HCT116 (cell line): Measurements from ENCODE around the gene EARS2. TPM values are rescaled to one million over a fixed set of nuclear protein-coding genes. Genes with fewer than 3 reads are reported as not detected.

Experiments used
- ATAC-seq: fragments of 200-7000 bp; cut with Tn5 transposase; 2 replicates; pipeline ENCODE4 v1.9.1; 2020; ENCODE audit warnings: mild to moderate bottlenecking, moderate library complexity
- BruUV-seq: library from RNA; stranded (reverse); fragments of 400-500 nt; replicated peaks from 2 replicates; lab custom pipeline; 2021; lab: Mats Ljungman, UMichigan
- CTCF ChIA-PET: fragments of 300-600 bp; sonication (Branson Sonifier 250); formaldehyde crosslinking; loops from one replicate; lab custom pipeline; 2021; ENCODE audit warnings: antibody characterized with exemption; lab: Charles Lee
- POLR2A ChIA-PET: fragments of 300-600, 350-600 bp; sonication (Branson Sonifier 250); formaldehyde crosslinking; loops from one replicate; lab custom pipeline; 2021; ENCODE audit warnings: antibody characterized with exemption; lab: Charles Lee
- RAD21 ChIA-PET, 2 experiments: fragments of 300-600 bp; sonication (Branson Sonifier 250); formaldehyde crosslinking; loops; one replicate each; lab custom pipeline; 2023; ENCODE audit warnings: low total read pairs in 2 of 2; ENCODE audit not compliant: uncharacterized antibody in 2 of 2, unreplicated experiment in 2 of 2, low non-redundant PET in 1 of 2; lab: Charles Lee
- DNase-seq: peaks from one replicate; pipeline ENCODE4 v3.0.0-alpha.2; 2010; ENCODE audit warnings: low read depth, low spot score
- H2AFZ ChIP-seq: fragments of 200-600 bp; shearing (Covaris generic), sonication (generic); 2 replicates; pipeline ENCODE4 v1.6.1; 2017; ENCODE audit warnings: low read depth, mixed run types, mixed read lengths, antibody characterized with exemption, low read length; ENCODE audit not compliant: poor library complexity, severe bottlenecking
- H3K27ac ChIP-seq: 2 replicates; pipeline ENCODE4 v1.5.1; 2012; ENCODE audit warnings: low read depth, low read length
- H3K27me3 ChIP-seq: fragments of 200-600 bp; sonication (generic); 2 replicates; pipeline ENCODE4 v1.6.1; 2016; ENCODE audit warnings: mixed run types, low read length, mixed read lengths; ENCODE audit not compliant: insufficient read depth
- H3K36me3 ChIP-seq, 2 experiments: fragments of 200-500 bp in 1 of 2; fragments of 200-600 bp in 1 of 2; sonication (Bioruptor generic) in 1 of 2; sonication (generic) in 1 of 2; 2 replicates each; pipeline versions ENCODE4 v1.5.1 to v1.6.1; 2014 to 2016; ENCODE audit warnings: low read length in 2 of 2, inconsistent platforms in 1 of 2, mixed read lengths in 1 of 2, mixed run types in 1 of 2; ENCODE audit not compliant: insufficient read depth in 2 of 2, control insufficient read depth in 1 of 2
- H3K4me1 ChIP-seq, 2 experiments: fragments of 200-600 bp in 1 of 2; sonication (generic) in 1 of 2; 2 replicates each; pipeline versions ENCODE4 v1.5.1 to v1.6.1; 2012 to 2017; ENCODE audit warnings: low read length in 2 of 2, inconsistent platforms in 1 of 2, mild to moderate bottlenecking in 1 of 2, mixed read lengths in 1 of 2, mixed run types in 1 of 2, moderate library complexity in 1 of 2; ENCODE audit not compliant: insufficient read depth in 2 of 2, control insufficient read depth in 1 of 2
- H3K4me2 ChIP-seq: fragments of 200-600 bp; sonication (generic); 2 replicates; pipeline ENCODE4 v1.6.1; 2017; ENCODE audit warnings: mixed run types, low read length, mixed read lengths
- H3K4me3 ChIP-seq, 2 experiments: fragments of 200-600 bp in 1 of 2; sonication (generic) in 1 of 2; replicated peaks in 1 of 2; 2 replicates each; pipeline ENCODE4 v1.5.1; 2011 to 2016; ENCODE audit warnings: low read length in 2 of 2, control low read depth in 1 of 2, low read depth in 1 of 2, mild to moderate bottlenecking in 1 of 2, mixed read lengths in 1 of 2, mixed run types in 1 of 2
- H3K79me2 ChIP-seq: fragments of 200-600 bp; sonication (generic); 2 replicates; pipeline ENCODE4 v1.6.1; 2017; ENCODE audit warnings: mild to moderate bottlenecking, mixed run types, low read length, moderate library complexity, mixed read lengths; ENCODE audit not compliant: insufficient read depth
- H3K9ac ChIP-seq: fragments of 200-600 bp; sonication (generic); 2 replicates; pipeline ENCODE4 v1.6.1; 2016; ENCODE audit warnings: low read length, mixed read lengths
- H3K9me2 ChIP-seq: fragments of 200-600 bp; sonication (generic), shearing (Covaris generic); 2 replicates; pipeline ENCODE4 v1.6.1; 2017; ENCODE audit warnings: mixed run types, mild to moderate bottlenecking, moderate library complexity; ENCODE audit not compliant: insufficient read depth
- H3K9me3 ChIP-seq, 2 experiments: fragments of 200-500 bp in 1 of 2; fragments of 200-600 bp in 1 of 2; sonication (Bioruptor generic) in 1 of 2; sonication (generic) in 1 of 2; 2 replicates each; pipeline ENCODE4 v1.6.1; 2014 to 2017; ENCODE audit warnings: low read length in 2 of 2, mixed read lengths in 2 of 2, inconsistent platforms in 1 of 2, low read depth in 1 of 2, mild to moderate bottlenecking in 1 of 2, mixed run types in 1 of 2, moderate library complexity in 1 of 2; ENCODE audit not compliant: control insufficient read depth in 1 of 2, insufficient read depth in 1 of 2
- H4K20me1 ChIP-seq: fragments of 200-600 bp; sonication (generic), shearing (Covaris generic); 2 replicates; pipeline ENCODE4 v1.6.1; 2017; ENCODE audit warnings: mixed run types, mild to moderate bottlenecking, moderate library complexity; ENCODE audit not compliant: insufficient read depth
- CBX3 ChIP-seq: IDR thresholded peaks from 2 replicates; pipeline ENCODE4 v1.6.1; 2012; ENCODE audit warnings: low read depth
- CEBPB ChIP-seq: IDR thresholded peaks from 2 replicates; pipeline ENCODE4 v1.6.1; 2012; ENCODE audit warnings: low read depth
- CTCF ChIP-seq, 3 experiments: fragments of 200-600 bp in 1 of 3; sonication (generic) in 1 of 3; IDR thresholded peaks in 2 of 3; conservative IDR thresholded peaks in 1 of 3; 2 replicates each; pipeline ENCODE4 v1.5.1; 2012 to 2017; ENCODE audit warnings: low read depth in 2 of 3, low read length in 2 of 3, antibody characterized with exemption in 1 of 3, borderline replicate concordance in 1 of 3, control low read depth in 1 of 3, mild to moderate bottlenecking in 1 of 3, mixed read lengths in 1 of 3, mixed run types in 1 of 3, moderate library complexity in 1 of 3; ENCODE audit not compliant: insufficient read depth in 1 of 3
- EGR1 ChIP-seq: IDR thresholded peaks from 2 replicates; pipeline ENCODE4 v1.6.1; 2012; ENCODE audit warnings: low read depth
- EZH2 ChIP-seq: fragments of 200-600 bp; sonication (generic); IDR thresholded peaks from 2 replicates; pipeline ENCODE4 v1.6.1; 2017; ENCODE audit warnings: antibody characterized with exemption, mixed run types
- EZH2phosphoT487 ChIP-seq: fragments of 200-600 bp; IDR thresholded peaks from 2 replicates; pipeline ENCODE4 v1.6.1; 2018; ENCODE audit warnings: antibody characterized with exemption, borderline replicate concordance
- FOSL1 ChIP-seq: IDR thresholded peaks from 2 replicates; pipeline ENCODE4 v1.6.1; 2012; ENCODE audit warnings: low read depth
- POLR2A ChIP-seq: IDR thresholded peaks from 2 replicates; pipeline ENCODE4 v1.7.0; 2011; ENCODE audit warnings: borderline replicate concordance; ENCODE audit not compliant: insufficient read depth, insufficient read length; ENCODE audit errors: extremely low read depth
- POLR2AphosphoS5 ChIP-seq: IDR thresholded peaks from 2 replicates; pipeline ENCODE4 v1.6.1; 2011; ENCODE audit warnings: mild to moderate bottlenecking, low read depth, low read length, moderate library complexity
- REST ChIP-seq: IDR thresholded peaks from 2 replicates; pipeline ENCODE4 v1.6.1; 2012; ENCODE audit warnings: low read depth
- SIN3A ChIP-seq: IDR thresholded peaks from 2 replicates; pipeline ENCODE4 v1.6.1; 2012; ENCODE audit warnings: low read depth
- SRF ChIP-seq: IDR thresholded peaks from 2 replicates; pipeline ENCODE4 v1.6.1; 2012; ENCODE audit warnings: low read depth
- TCF7L2 ChIP-seq: IDR thresholded peaks from 2 replicates; pipeline ENCODE4 v1.7.0; 2011; ENCODE audit warnings: borderline replicate concordance, inconsistent platforms; ENCODE audit not compliant: insufficient read depth, insufficient read length; ENCODE audit errors: extremely low read depth
- YY1 ChIP-seq: IDR thresholded peaks from 2 replicates; pipeline ENCODE4 v1.6.1; 2011; ENCODE audit warnings: low read length, low read depth, moderate library complexity, mild to moderate bottlenecking; ENCODE audit not compliant: insufficient replicate concordance; ENCODE audit errors: extremely low read depth
- ZBTB33 ChIP-seq: IDR thresholded peaks from 2 replicates; pipeline ENCODE4 v1.6.1; 2011; ENCODE audit warnings: mild to moderate bottlenecking, low read length, moderate library complexity; ENCODE audit not compliant: insufficient replicate concordance; ENCODE audit errors: extremely low read depth
- ZFX ChIP-seq: fragments of 450-650 bp; IDR thresholded peaks from 2 replicates; pipeline ENCODE4 v1.6.1; 2017
- ZNF274 ChIP-seq: fragments of 200-500 bp; sonication (Bioruptor generic); IDR thresholded peaks from 2 replicates; pipeline ENCODE4 v1.6.1; 2014; ENCODE audit warnings: mild to moderate bottlenecking, low read depth, low read length, inconsistent platforms
- intact Hi-C: fragments of 100-400 bp; cut with micrococcal nuclease; formaldehyde crosslinking; loops from 2 replicates; pipeline ENCODE4 v1.10.0; 2022
- total RNA-seq: library from RNA; stranded (reverse); gene quantifications from one replicate; pipeline ENCODE4 v1.2.1, GENCODE V29; 2021; ENCODE audit not compliant: unreplicated experiment
- TF ChIP-seq, protein P1 (sequence below): IDR thresholded peaks from 2 replicates; pipeline ENCODE4 v1.6.1; 2012
- TF ChIP-seq, protein P2 (sequence below): IDR thresholded peaks from 2 replicates; pipeline ENCODE4 v1.6.1; 2012

The EARS2 gene
- total RNA-seq, 1 experiment from 2014 or later: 35.6 TPM

DNA sequence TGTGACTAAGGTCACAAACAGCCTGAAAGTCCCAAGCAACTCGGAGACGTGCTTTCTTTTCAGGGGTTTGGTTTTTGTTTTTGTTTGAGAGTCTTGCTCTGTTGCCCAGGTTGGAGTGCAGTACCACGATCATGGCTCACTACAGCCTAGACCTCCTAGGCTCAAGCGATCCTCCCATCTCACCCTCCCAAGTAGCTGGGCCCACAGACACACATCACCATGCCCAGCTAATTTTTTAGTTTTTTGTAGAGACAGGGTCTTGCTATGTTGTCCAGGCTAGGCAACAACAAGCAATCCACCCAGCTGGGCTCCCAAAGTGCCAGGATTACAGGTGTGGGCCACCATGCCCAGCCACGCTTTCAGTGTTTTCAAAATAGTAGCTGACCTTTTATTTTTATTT lies 27.1 kb downstream of the EARS2 start:
- Histone ChIP-seq H3K9ac (no peak overlapping the region), H3K27ac (no peak overlapping the region), H3K4me2 (no peak overlapping the region), H2AFZ (no peak overlapping the region), H3K79me2 (no peaks in the 10 kb centered on the region), H3K9me2 (no peaks in the 10 kb centered on the region), H3K4me1 (no peaks in the 10 kb centered on the region), H4K20me1 (no peaks in the 10 kb centered on the region), H3K27me3 (no peaks in the 10 kb centered on the region), H3K4me3 (no peak overlapping the region), H3K36me3 (peaks cover 42 to 43% of the 10 kb centered on the region in 2 experiments), H3K9me3 (no peaks in the 10 kb centered on the region)
- RAD21 ChIA-PET: no interaction called here
- intact Hi-C loops: loop anchor here (10.0 kb wide), 1 partner anchor 55 kb away; no protein-coding TSS in a partner anchor
- DNase-seq (no peak), ATAC-seq (no peak)
- CTCF ChIA-PET: no interaction called here
- BruUV-seq: no TSS peak
- no peak for TF ChIP-seq SIN3A
- no peak for TF ChIP-seq ZNF274
- TF ChIP-seq TCF7L2: no peak
- TF ChIP-seq CBX3: no peak
- TF ChIP-seq POLR2AphosphoS5: no peak
- no peak for TF ChIP-seq ZBTB33
- no peak for TF ChIP-seq ZFX
- TF ChIP-seq EZH2: no peak
- TF ChIP-seq, protein P1, sequence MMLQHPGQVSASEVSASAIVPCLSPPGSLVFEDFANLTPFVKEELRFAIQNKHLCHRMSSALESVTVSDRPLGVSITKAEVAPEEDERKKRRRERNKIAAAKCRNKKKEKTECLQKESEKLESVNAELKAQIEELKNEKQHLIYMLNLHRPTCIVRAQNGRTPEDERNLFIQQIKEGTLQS: no peak
- TF ChIP-seq POLR2A: no peak
- TF ChIP-seq, protein P2, sequence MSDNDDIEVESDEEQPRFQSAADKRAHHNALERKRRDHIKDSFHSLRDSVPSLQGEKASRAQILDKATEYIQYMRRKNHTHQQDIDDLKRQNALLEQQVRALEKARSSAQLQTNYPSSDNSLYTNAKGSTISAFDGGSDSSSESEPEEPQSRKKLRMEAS: no peak
- no peak for TF ChIP-seq EZH2phosphoT487
- no peak for TF ChIP-seq REST
- no peak for TF ChIP-seq FOSL1
- TF ChIP-seq CTCF (IDR thresholded peaks at IDR 0.05 in 2 of 3, conservative IDR thresholded peaks at IDR 0.05 in 1 of 3; ENCODE audit: borderline replicate concordance in 1 of 3, insufficient read depth in 1 of 3, low read depth in 2 of 3, low read length in 2 of 3): no peak
- TF ChIP-seq YY1: no peak
- no peak for TF ChIP-seq SRF
- no peak for TF ChIP-seq EGR1
- no peak for TF ChIP-seq CEBPB
- POLR2A ChIA-PET: no interaction called here
